Karpas-422 (cell line): ENCODE measurements around the gene TTC3. TPM values are rescaled to one million over a fixed set of nuclear protein-coding genes. Genes with fewer than 3 reads are reported as not detected.

Source experiments
- DNase-seq: peaks from one replicate; pipeline ENCODE4 v3.0.0-alpha.2; 2015
- H2AFZ ChIP-seq: fragments of 200-600 bp; sonication (generic); 2 replicates; pipeline ENCODE4 v1.6.1; 2014; ENCODE audit warnings: antibody characterized with exemption, low read length, mixed read lengths
- H3K27ac ChIP-seq: fragments of 200-600 bp; sonication (generic); 2 replicates; pipeline ENCODE4 v1.5.1; 2014; ENCODE audit warnings: mild to moderate bottlenecking, low read length, moderate library complexity
- H3K27me3 ChIP-seq: fragments of 200-600 bp; sonication (generic); 2 replicates; pipeline ENCODE4 v1.6.1; 2014; ENCODE audit warnings: low read length, mixed read lengths
- H3K36me3 ChIP-seq: fragments of 200-600 bp; sonication (generic); 2 replicates; pipeline ENCODE4 v1.6.1; 2014; ENCODE audit warnings: low read length, mixed read lengths; ENCODE audit not compliant: insufficient read depth
- H3K4me1 ChIP-seq: fragments of 200-600 bp; sonication (generic); 2 replicates; pipeline ENCODE4 v1.6.1; 2014; ENCODE audit warnings: mild to moderate bottlenecking, low read length, mixed read lengths
- H3K4me2 ChIP-seq: fragments of 200-600 bp; sonication (generic); 2 replicates; pipeline ENCODE4 v1.6.1; 2014; ENCODE audit warnings: low read length, low read depth, mild to moderate bottlenecking; ENCODE audit not compliant: poor library complexity, severe bottlenecking
- H3K4me3 ChIP-seq: fragments of 200-600 bp; sonication (generic); 2 replicates; pipeline ENCODE4 v1.5.1; 2014; ENCODE audit warnings: mild to moderate bottlenecking, antibody characterized with exemption, low read length, mixed read lengths
- H3K79me2 ChIP-seq: fragments of 200-600 bp; sonication (generic); 2 replicates; pipeline ENCODE4 v1.6.1; 2014; ENCODE audit warnings: mild to moderate bottlenecking, low read length, mixed read lengths
- H3K9ac ChIP-seq: fragments of 200-600 bp; sonication (generic); 2 replicates; pipeline ENCODE4 v1.6.0; 2014; ENCODE audit warnings: low read length
- H3K9me2 ChIP-seq: fragments of 200-600 bp; sonication (generic), shearing (Covaris generic); replicated peaks from 2 replicates; pipeline ENCODE4 v1.6.0; 2014; ENCODE audit warnings: mild to moderate bottlenecking, low read length, moderate library complexity; ENCODE audit not compliant: insufficient read depth
- H3K9me3 ChIP-seq: fragments of 300-700, 200-600 bp; sonication (generic); 2 replicates; pipeline ENCODE4 v1.6.1; 2014; ENCODE audit warnings: low read length, mixed read lengths
- H4K20me1 ChIP-seq: fragments of 200-600 bp; sonication (generic); 2 replicates; pipeline ENCODE4 v1.6.1; 2014; ENCODE audit warnings: mild to moderate bottlenecking, antibody characterized with exemption, low read length, low read depth; ENCODE audit not compliant: insufficient read depth
- total RNA-seq: library from RNA; depleted of rRNA; stranded (reverse); fragments of >200 nt; shearing (Covaris generic); gene quantifications from 2 replicates; pipeline ENCODE4 v1.2.3, GENCODE V29; 2014; ENCODE audit warnings: low replicate concordance

Gene TTC3
- total RNA-seq, 1 experiment from 2014 or later: 204 TPM

DNA sequence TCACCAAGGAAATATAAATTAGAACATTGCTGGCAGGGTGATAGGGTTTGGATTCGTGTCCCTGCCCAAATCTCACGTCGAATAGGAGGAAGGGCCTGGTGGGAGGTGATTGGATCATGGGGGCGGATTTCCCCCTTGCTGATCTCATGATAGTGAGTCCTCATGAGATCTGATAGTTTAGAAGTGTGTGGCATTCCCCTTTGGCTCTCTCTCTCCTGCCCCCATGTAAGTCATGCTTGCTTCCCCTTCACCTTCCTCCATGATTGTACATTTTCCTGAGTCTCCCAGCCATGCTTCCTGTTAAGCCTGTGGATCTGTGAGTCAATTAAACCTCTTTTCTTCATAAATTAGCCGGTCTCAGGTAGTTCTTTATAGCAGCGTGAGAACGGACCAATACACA is 133.4 kb downstream of the TTC3 start:
- Histone ChIP-seq H3K9ac (no peak overlapping the region), H3K9me3 (0 out of 2 replicates have a peak, but pooled peaks cover 3% of the 10 kb centered on the region), H2AFZ (no peak overlapping the region), H3K36me3 (peaks cover 14% of the 10 kb centered on the region), H3K4me1 (peaks cover 46% of the 10 kb centered on the region), H3K27ac (peak overlapping the region; percentile 63; the same call in 1 of the 2 replicates), H3K4me3 (no peak overlapping the region), H3K4me2 (peak overlapping the region; percentile 67), H4K20me1 (no peaks in the 10 kb centered on the region), H3K9me2 (no peaks in the 10 kb centered on the region), H3K27me3 (no peaks in the 10 kb centered on the region), H3K79me2 (no peaks in the 10 kb centered on the region)
- no peak for DNase-seq

- H3K9ac ChIP-seq: peak overlapping the region; percentile 56
- peak; percentile 58 for DNase-seq
- H3K4me2 ChIP-seq: peak overlapping the region; percentile 67
- peak overlapping the region; percentile 56; the same call in 1 of the 2 replicates for H3K4me3 ChIP-seq
- no peaks in the 10 kb centered on the region for H3K9me2 ChIP-seq
- H3K27me3 ChIP-seq: no peaks in the 10 kb centered on the region
- H2AFZ ChIP-seq: no peak overlapping the region
- peak overlapping the region; percentile 63 for H3K27ac ChIP-seq
- H3K79me2 ChIP-seq: no peaks in the 10 kb centered on the region
- H3K9me3 ChIP-seq: 0 out of 2 replicates have a peak, but pooled peaks cover 3% of the 10 kb centered on the region
- peaks cover 46% of the 10 kb centered on the region for H3K4me1 ChIP-seq
- peaks cover 6% of the 10 kb centered on the region for H3K36me3 ChIP-seq
- H4K20me1 ChIP-seq: no peaks in the 10 kb centered on the region
Measured at GRCh38 chr21:37207441-37208009, 134.5 kb downstream of the TTC3 start.

DNA sequence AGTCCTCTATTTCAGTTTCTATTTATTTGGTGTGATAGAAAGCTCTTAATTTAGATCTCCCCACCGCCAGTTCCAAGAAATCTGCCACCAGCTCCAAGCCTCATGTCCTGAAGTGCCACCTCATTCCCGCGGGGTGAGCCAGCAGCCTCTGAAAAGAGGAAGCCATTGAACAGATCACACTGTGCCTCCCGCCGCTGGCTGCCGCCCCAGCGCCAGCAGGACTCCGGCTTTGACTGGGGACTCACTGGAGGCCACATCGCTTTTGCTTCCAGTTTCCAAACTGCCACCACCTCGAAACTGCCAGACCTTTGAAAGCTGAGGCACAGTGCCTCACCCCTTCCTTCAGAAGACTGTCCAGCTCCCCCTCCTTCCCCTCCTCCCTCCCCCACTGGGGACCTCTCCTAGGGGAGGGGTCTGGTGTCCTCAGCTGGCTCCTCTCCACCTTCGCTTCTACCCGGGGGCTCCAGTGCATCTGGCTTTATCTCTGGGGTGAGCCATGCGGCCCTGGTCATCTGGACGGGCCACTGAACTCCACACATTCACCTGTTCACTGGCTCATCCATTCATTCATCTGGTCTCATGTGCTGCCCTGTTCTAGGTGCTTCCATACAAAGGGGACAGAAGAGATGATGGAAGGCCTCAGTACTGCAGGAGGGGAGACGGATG is 135.1 kb downstream of the TTC3 start:
- H3K9ac ChIP-seq: peak overlapping the region; percentile 56

DNA sequence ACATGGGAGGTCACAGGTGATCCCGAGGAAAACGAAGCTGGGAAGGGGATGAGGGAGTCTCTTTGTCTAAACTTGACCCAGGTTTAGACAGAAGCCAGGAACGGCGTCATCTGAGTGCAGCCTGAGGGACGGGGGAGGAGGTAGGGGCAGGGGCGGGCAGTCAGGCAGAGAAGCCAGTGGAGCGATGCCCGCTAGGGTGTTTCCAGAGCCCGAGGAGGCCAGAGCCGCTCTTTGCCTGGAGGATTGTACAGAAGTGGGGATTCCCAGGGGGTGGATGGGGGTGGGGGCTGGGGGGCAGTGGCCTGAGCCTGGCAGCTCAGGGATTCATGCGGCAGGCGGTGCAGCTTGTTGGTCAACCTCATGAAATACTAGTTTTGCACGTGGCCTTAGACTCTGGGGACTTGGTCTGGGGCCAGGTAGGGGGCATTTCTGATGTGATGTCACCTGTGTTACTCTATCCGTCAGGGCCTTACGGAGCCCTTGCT is 135.7 kb downstream of the TTC3 start:
- peak overlapping the region; percentile 14; the same call in 1 of the 2 replicates for H2AFZ ChIP-seq
- H3K27ac ChIP-seq: peak overlapping the region; percentile 63
- H3K36me3 ChIP-seq: peaks cover 6% of the 10 kb centered on the region
- 0 out of 2 replicates have a peak, but pooled peaks cover 3% of the 10 kb centered on the region for H3K9me3 ChIP-seq
- no peaks in the 10 kb centered on the region for H3K9me2 ChIP-seq
- no peaks in the 10 kb centered on the region for H3K27me3 ChIP-seq
- no peaks in the 10 kb centered on the region for H4K20me1 ChIP-seq
- peak overlapping the region; percentile 56 for H3K9ac ChIP-seq
- peaks cover 46% of the 10 kb centered on the region for H3K4me1 ChIP-seq
- peak overlapping the region; percentile 56 for H3K4me3 ChIP-seq
- peak; percentile 74 for DNase-seq
- no peaks in the 10 kb centered on the region for H3K79me2 ChIP-seq
- peak overlapping the region; percentile 67 for H3K4me2 ChIP-seq

More for the DNA sequence above, 135.1 kb downstream of the TTC3 start:
- Histone ChIP-seq H3K9me2 (no peaks in the 10 kb centered on the region), H3K79me2 (no peaks in the 10 kb centered on the region), H3K4me3 (peak overlapping the region; percentile 56), H3K4me1 (peaks cover 46% of the 10 kb centered on the region), H3K27ac (peak overlapping the region; percentile 63), H3K9me3 (0 out of 2 replicates have a peak, but pooled peaks cover 3% of the 10 kb centered on the region), H3K27me3 (no peaks in the 10 kb centered on the region), H2AFZ (peak overlapping the region; percentile 14; the same call in 1 of the 2 replicates), H4K20me1 (no peaks in the 10 kb centered on the region), H3K36me3 (peaks cover 6% of the 10 kb centered on the region), H3K4me2 (peak overlapping the region; percentile 67)
- DNase-seq: peak; percentile 81

GRCh38 chr21:37210130-37210529 is 137.1 kb downstream of the TTC3 start:
- Histone ChIP-seq H3K36me3 (peaks cover 6% of the 10 kb centered on the region), H3K9me2 (no peaks in the 10 kb centered on the region), H3K79me2 (no peaks in the 10 kb centered on the region), H3K4me1 (peaks cover 46% of the 10 kb centered on the region), H3K27ac (peak overlapping the region; percentile 63), H3K9ac (no peak overlapping the region), H2AFZ (no peak overlapping the region), H3K27me3 (no peaks in the 10 kb centered on the region), H3K9me3 (0 out of 2 replicates have a peak, but pooled peaks cover 3% of the 10 kb centered on the region), H3K4me2 (peak overlapping the region; percentile 67), H4K20me1 (no peaks in the 10 kb centered on the region), H3K4me3 (peak overlapping the region; percentile 46)
- peak; percentile 76 for DNase-seq

DNA sequence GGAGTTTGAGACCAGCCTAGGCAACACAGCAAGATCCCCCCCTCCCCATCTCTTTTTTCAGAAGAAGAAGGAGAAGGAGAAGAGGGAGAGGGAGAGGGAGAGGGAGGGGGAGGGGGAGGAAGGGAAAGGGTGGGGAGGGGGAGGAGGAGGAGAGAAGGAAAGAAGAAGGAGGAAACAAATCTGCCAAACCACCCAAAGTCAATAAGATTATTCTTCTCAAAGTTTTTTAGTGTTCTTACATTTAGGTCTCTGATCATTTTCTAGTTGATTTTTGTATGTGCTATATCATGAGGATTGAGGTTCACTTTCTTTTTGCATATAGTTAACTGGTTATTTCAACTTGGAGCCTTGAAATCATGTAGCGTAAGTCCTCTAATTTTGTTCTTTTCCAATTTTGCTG is 137.7 kb downstream of the TTC3 start:
- DNase-seq: no peak
- Histone ChIP-seq H3K9ac (no peak overlapping the region), H4K20me1 (no peaks in the 10 kb centered on the region), H3K79me2 (no peaks in the 10 kb centered on the region), H3K4me2 (no peak overlapping the region), H3K9me3 (0 out of 2 replicates have a peak, but pooled peaks cover 3% of the 10 kb centered on the region), H3K36me3 (peaks cover 6% of the 10 kb centered on the region), H3K9me2 (no peaks in the 10 kb centered on the region), H3K27me3 (no peaks in the 10 kb centered on the region), H3K4me1 (peaks cover 46% of the 10 kb centered on the region), H2AFZ (no peak overlapping the region), H3K4me3 (no peak overlapping the region), H3K27ac (no peak overlapping the region)

- Histone ChIP-seq H3K27me3 (no peaks in the 10 kb centered on the region), H3K4me2 (no peak overlapping the region), H2AFZ (no peak overlapping the region), H3K27ac (no peak overlapping the region), H3K9me2 (no peaks in the 10 kb centered on the region), H3K79me2 (no peaks in the 10 kb centered on the region; the same call in 1 of the 2 replicates), H3K9me3 (0 out of 2 replicates have a peak, but pooled peaks cover 3% of the 10 kb centered on the region), H3K36me3 (peaks cover 14% of the 10 kb centered on the region), H4K20me1 (no peaks in the 10 kb centered on the region), H3K9ac (no peak overlapping the region), H3K4me3 (no peak overlapping the region), H3K4me1 (peaks cover 8% of the 10 kb centered on the region)
- no peak for DNase-seq
Measured at GRCh38 chr21:37214952-37215351, 141.9 kb downstream of the TTC3 start.
